ENCODE measurements around the gene LPIN1. TPM values are rescaled to one million over a fixed set of nuclear protein-coding genes. Genes with fewer than 3 reads are reported as not detected.
A peak's percentile ranks its signal among the peaks of the same experiment; 100 is the strongest.

LPIN1 gene
- total and polyA plus RNA-seq, 2 of the 13 experiments (the other 11 are each of a cell fraction or from before 2014, with no cell fraction given), result 9.7 to 19.4 TPM

DNA sequence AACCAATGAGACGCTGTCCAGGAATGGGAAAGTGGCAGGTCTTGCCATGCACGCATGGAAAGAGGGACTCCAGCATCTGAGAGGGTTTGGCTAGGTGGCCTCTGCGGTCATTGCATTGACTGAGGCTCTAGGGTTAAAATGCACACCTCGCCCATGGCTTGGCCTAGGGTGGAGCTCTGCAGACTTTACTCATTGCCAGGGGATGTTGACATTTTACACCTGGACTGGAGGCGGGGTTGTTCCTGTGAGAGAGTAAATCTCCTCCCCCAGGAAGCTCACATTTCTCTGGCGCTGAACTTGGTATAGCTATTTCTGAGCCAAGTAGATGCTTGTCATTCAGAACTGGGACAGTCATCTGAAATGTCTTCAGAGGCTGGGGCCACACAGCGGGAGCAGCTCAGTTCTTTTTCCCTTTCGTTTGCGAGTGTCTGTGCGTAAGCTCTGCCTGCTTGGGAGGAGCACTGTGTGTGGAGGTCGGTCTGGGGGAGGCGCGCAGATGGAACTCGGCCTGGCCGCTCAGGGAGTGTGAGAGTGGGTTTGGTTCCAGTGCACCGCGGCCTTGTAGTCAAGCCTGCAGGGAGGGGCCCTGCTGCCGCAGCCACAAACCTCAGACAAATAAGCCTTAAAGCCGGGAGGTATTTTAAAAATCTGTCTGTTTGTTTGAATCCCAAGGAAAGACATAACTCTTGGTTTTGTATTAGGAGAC lies 76.5 kb downstream of the LPIN1 start (continued):
- TF ChIP-seq, protein P1, sequence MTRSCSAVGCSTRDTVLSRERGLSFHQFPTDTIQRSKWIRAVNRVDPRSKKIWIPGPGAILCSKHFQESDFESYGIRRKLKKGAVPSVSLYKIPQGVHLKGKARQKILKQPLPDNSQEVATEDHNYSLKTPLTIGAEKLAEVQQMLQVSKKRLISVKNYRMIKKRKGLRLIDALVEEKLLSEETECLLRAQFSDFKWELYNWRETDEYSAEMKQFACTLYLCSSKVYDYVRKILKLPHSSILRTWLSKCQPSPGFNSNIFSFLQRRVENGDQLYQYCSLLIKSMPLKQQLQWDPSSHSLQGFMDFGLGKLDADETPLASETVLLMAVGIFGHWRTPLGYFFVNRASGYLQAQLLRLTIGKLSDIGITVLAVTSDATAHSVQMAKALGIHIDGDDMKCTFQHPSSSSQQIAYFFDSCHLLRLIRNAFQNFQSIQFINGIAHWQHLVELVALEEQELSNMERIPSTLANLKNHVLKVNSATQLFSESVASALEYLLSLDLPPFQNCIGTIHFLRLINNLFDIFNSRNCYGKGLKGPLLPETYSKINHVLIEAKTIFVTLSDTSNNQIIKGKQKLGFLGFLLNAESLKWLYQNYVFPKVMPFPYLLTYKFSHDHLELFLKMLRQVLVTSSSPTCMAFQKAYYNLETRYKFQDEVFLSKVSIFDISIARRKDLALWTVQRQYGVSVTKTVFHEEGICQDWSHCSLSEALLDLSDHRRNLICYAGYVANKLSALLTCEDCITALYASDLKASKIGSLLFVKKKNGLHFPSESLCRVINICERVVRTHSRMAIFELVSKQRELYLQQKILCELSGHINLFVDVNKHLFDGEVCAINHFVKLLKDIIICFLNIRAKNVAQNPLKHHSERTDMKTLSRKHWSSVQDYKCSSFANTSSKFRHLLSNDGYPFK (CRISPR knock-in tag; IDR thresholded peaks at IDR 0.05; ENCODE audit: borderline replicate concordance), result peak; percentile 46; the same call in 1 of the 2 replicates
- TF ChIP-seq ZNF501 (CRISPR knock-in tag; IDR thresholded peaks at IDR 0.05) (peak; percentile 64), FOXA1 (IDR thresholded peaks at IDR 0.05) (no peak), FOXA1 (CRISPR knock-in tag; IDR thresholded peaks at IDR 0.05) (peak; percentile 86), TGIF2 (CRISPR knock-in tag; IDR thresholded peaks at IDR 0.05) (no peak; the same call in 1 of the 2 replicates), ATF1 (CRISPR knock-in tag; IDR thresholded peaks at IDR 0.05) (no peak), ZNF776 (CRISPR knock-in tag; IDR thresholded peaks at IDR 0.05) (no peak), ZNF713 (CRISPR knock-in tag; IDR thresholded peaks at IDR 0.05) (no peak), EHMT2 (IDR thresholded peaks at IDR 0.05; ENCODE audit: borderline replicate concordance, low read depth, low read length) (peak; percentile 46; the same call in 1 of the 2 replicates), ZNF17 (CRISPR knock-in tag; IDR thresholded peaks at IDR 0.05) (no peak), POLR2AphosphoS5 (IDR thresholded peaks at IDR 0.05; ENCODE audit: low read depth, low read length) (no peak), CEBPG (CRISPR knock-in tag; IDR thresholded peaks at IDR 0.05) (no peak), THAP8 (CRISPR knock-in tag; IDR thresholded peaks at IDR 0.05; ENCODE audit: borderline replicate concordance) (no peak), YEATS2 (CRISPR knock-in tag; IDR thresholded peaks at IDR 0.05; ENCODE audit: borderline replicate concordance) (0 out of 2 replicates have a peak, but pooled peaks have one; percentile 31), NRL (CRISPR knock-in tag; IDR thresholded peaks at IDR 0.05; ENCODE audit: borderline replicate concordance) (no peak), ZNF644 (CRISPR knock-in tag; IDR thresholded peaks at IDR 0.05; ENCODE audit: low read depth) (peak; percentile 48)
- TF ChIP-seq, protein P2, sequence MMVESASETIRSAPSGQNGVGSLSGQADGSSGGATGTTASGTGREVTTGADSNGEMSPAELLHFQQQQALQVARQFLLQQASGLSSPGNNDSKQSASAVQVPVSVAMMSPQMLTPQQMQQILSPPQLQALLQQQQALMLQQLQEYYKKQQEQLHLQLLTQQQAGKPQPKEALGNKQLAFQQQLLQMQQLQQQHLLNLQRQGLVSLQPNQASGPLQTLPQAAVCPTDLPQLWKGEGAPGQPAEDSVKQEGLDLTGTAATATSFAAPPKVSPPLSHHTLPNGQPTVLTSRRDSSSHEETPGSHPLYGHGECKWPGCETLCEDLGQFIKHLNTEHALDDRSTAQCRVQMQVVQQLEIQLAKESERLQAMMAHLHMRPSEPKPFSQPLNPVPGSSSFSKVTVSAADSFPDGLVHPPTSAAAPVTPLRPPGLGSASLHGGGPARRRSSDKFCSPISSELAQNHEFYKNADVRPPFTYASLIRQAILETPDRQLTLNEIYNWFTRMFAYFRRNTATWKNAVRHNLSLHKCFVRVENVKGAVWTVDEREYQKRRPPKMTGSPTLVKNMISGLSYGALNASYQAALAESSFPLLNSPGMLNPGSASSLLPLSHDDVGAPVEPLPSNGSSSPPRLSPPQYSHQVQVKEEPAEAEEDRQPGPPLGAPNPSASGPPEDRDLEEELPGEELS (CRISPR knock-in tag; IDR thresholded peaks at IDR 0.05), result peak; percentile 84
- TF ChIP-seq, protein P3, sequence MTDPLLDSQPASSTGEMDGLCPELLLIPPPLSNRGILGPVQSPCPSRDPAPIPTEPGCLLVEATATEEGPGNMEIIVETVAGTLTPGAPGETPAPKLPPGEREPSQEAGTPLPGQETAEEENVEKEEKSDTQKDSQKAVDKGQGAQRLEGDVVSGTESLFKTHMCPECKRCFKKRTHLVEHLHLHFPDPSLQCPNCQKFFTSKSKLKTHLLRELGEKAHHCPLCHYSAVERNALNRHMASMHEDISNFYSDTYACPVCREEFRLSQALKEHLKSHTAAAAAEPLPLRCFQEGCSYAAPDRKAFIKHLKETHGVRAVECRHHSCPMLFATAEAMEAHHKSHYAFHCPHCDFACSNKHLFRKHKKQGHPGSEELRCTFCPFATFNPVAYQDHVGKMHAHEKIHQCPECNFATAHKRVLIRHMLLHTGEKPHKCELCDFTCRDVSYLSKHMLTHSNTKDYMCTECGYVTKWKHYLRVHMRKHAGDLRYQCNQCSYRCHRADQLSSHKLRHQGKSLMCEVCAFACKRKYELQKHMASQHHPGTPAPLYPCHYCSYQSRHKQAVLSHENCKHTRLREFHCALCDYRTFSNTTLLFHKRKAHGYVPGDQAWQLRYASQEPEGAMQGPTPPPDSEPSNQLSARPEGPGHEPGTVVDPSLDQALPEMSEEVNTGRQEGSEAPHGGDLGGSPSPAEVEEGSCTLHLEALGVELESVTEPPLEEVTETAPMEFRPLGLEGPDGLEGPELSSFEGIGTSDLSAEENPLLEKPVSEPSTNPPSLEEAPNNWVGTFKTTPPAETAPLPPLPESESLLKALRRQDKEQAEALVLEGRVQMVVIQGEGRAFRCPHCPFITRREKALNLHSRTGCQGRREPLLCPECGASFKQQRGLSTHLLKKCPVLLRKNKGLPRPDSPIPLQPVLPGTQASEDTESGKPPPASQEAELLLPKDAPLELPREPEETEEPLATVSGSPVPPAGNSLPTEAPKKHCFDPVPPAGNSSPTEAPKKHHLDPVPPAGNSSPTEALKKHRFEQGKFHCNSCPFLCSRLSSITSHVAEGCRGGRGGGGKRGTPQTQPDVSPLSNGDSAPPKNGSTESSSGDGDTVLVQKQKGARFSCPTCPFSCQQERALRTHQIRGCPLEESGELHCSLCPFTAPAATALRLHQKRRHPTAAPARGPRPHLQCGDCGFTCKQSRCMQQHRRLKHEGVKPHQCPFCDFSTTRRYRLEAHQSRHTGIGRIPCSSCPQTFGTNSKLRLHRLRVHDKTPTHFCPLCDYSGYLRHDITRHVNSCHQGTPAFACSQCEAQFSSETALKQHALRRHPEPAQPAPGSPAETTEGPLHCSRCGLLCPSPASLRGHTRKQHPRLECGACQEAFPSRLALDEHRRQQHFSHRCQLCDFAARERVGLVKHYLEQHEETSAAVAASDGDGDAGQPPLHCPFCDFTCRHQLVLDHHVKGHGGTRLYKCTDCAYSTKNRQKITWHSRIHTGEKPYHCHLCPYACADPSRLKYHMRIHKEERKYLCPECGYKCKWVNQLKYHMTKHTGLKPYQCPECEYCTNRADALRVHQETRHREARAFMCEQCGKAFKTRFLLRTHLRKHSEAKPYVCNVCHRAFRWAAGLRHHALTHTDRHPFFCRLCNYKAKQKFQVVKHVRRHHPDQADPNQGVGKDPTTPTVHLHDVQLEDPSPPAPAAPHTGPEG (CRISPR knock-in tag; IDR thresholded peaks at IDR 0.05), result 0 out of 2 replicates have a peak, but pooled peaks have one; percentile 53
